CD14-positive monocyte (primary cell): ENCODE data around the gene DNAJC1. TPM values are rescaled to one million over a fixed set of nuclear protein-coding genes. Genes with fewer than 3 reads are reported as not detected.
A peak's percentile ranks its signal among the peaks of the same experiment; 100 is the strongest.

Source experiments
- DNase-seq, 3 donors: peaks; one replicate each; pipeline ENCODE4 v3.0.0-alpha.2; 2011 to 2022
- H2AFZ ChIP-seq: 2 replicates; pipeline ENCODE4 v1.6.0; 2012; ENCODE audit warnings: mild to moderate bottlenecking, low read depth, low read length, inconsistent platforms; ENCODE audit not compliant: insufficient read depth, poor library complexity, severe bottlenecking
- H3K27ac ChIP-seq, 2 donors: 1 replicate in 1 of 2; 2 replicates in 1 of 2; pipeline ENCODE4 v1.5.1; 2012 to 2013; ENCODE audit warnings: low read length in 2 of 2, control low read depth in 1 of 2, inconsistent platforms in 1 of 2, low read depth in 1 of 2, mild to moderate bottlenecking in 1 of 2
- H3K27me3 ChIP-seq, 2 donors: one replicate each; pipeline versions ENCODE4 v1.6.0 to v1.6.1; 2011 to 2013; ENCODE audit warnings: low read length in 2 of 2; ENCODE audit not compliant: control insufficient read depth in 2 of 2, insufficient read depth in 2 of 2
- H3K36me3 ChIP-seq, 2 donors: replicated peaks in 1 of 2; 1 replicate in 1 of 2; 2 replicates in 1 of 2; pipeline versions ENCODE4 v1.5.1 to v1.6.1; 2012 to 2013; ENCODE audit warnings: low read length in 2 of 2, control low read depth in 1 of 2, inconsistent platforms in 1 of 2, mild to moderate bottlenecking in 1 of 2; ENCODE audit not compliant: insufficient read depth in 2 of 2, control insufficient read depth in 1 of 2
- H3K4me1 ChIP-seq, 2 donors: 1 replicate in 1 of 2; 2 replicates in 1 of 2; pipeline versions ENCODE4 v1.5.1 to v1.6.1; 2012 to 2013; ENCODE audit warnings: low read length in 2 of 2, control low read depth in 1 of 2, inconsistent platforms in 1 of 2, mild to moderate bottlenecking in 1 of 2, moderate library complexity in 1 of 2; ENCODE audit not compliant: insufficient read depth in 2 of 2, control insufficient read depth in 1 of 2
- H3K4me2 ChIP-seq: replicated peaks from 2 replicates; pipeline ENCODE3; 2012; ENCODE audit warnings: low read length, moderate library complexity, mild to moderate bottlenecking; ENCODE audit not compliant: poor library complexity, severe bottlenecking; ENCODE audit errors: extremely low read depth
- H3K4me3 ChIP-seq, 3 experiments: fragments of 200-600 bp in 1 of 3; sonication (generic) in 1 of 3; replicated peaks in 1 of 3; 1 replicate in 2 of 3; 2 replicates in 1 of 3; pipeline ENCODE4 v1.5.1; 2011 to 2013; ENCODE audit warnings: low read length in 3 of 3, mild to moderate bottlenecking in 3 of 3, control low read depth in 2 of 3, low read depth in 2 of 3, inconsistent platforms in 1 of 3, moderate library complexity in 1 of 3
- H3K79me2 ChIP-seq: 2 replicates; pipeline ENCODE4 v1.6.0; 2012; ENCODE audit warnings: mild to moderate bottlenecking, control low read depth, inconsistent platforms, low read length, moderate library complexity; ENCODE audit not compliant: insufficient read depth
- H3K9ac ChIP-seq: 2 replicates; pipeline ENCODE4 v1.6.0; 2017; ENCODE audit warnings: low read length, mild to moderate bottlenecking; ENCODE audit not compliant: insufficient read depth, poor library complexity, severe bottlenecking
- H3K9me3 ChIP-seq, 2 donors: replicated peaks in 1 of 2; 1 replicate in 1 of 2; 2 replicates in 1 of 2; pipeline versions ENCODE4 v1.5.1 to v1.6.1; 2012 to 2013; ENCODE audit warnings: low read length in 2 of 2, control low read depth in 1 of 2; ENCODE audit not compliant: control insufficient read depth in 1 of 2, insufficient read depth in 1 of 2
- H4K20me1 ChIP-seq: 2 replicates; pipeline ENCODE4 v1.6.0; 2012; ENCODE audit warnings: mild to moderate bottlenecking, low read length, control low read depth, moderate library complexity; ENCODE audit not compliant: insufficient read depth
- H3K27ac Mint-ChIP-seq, 7 donors: one replicate each; pipeline ENCODE4 v1.8.0; 2020; ENCODE audit warnings: mild to moderate bottlenecking in 7 of 7, mixed read lengths in 7 of 7, moderate library complexity in 6 of 7, inconsistent platforms in 2 of 7
- H3K27me3 Mint-ChIP-seq, 3 donors: one replicate each; pipeline ENCODE4 v1.8.0; 2021 to 2022; ENCODE audit warnings: low read depth in 3 of 3, mild to moderate bottlenecking in 3 of 3, mixed read lengths in 3 of 3, moderate library complexity in 3 of 3, inconsistent platforms in 1 of 3
- H3K36me3 Mint-ChIP-seq, 2 donors: one replicate each; pipeline ENCODE4 v1.8.0; 2020; ENCODE audit warnings: mixed read lengths in 2 of 2, inconsistent platforms in 1 of 2, mild to moderate bottlenecking in 1 of 2
- H3K4me1 Mint-ChIP-seq: one replicate; pipeline ENCODE4 v1.8.0; 2020; ENCODE audit warnings: mild to moderate bottlenecking, mixed read lengths
- H3K4me3 Mint-ChIP-seq, 2 donors: one replicate each; pipeline ENCODE4 v1.8.0; 2020; ENCODE audit warnings: mild to moderate bottlenecking in 2 of 2, mixed read lengths in 2 of 2, moderate library complexity in 1 of 2
- H3K9me3 Mint-ChIP-seq, 7 donors: one replicate each; pipeline ENCODE4 v1.8.0; 2020 to 2022; ENCODE audit warnings: mixed read lengths in 7 of 7, mild to moderate bottlenecking in 6 of 7, moderate library complexity in 6 of 7, inconsistent platforms in 2 of 7
- CTCF ChIP-seq: fragments of 200-600 bp; IDR thresholded peaks from one replicate; pipeline ENCODE4 v1.8.0; 2022; ENCODE audit warnings: antibody characterized with exemption, mild to moderate bottlenecking
- WGBS: methylation state at CpG from one replicate; pipeline ENCODE4 v1.1.5; 2013; ENCODE audit warnings: missing lambda C conversion rate; ENCODE audit not compliant: insufficient coverage; 5-methylcytosine and 5-hydroxymethylcytosine counted together
- intact Hi-C, 2 donors: fragments of 100-400 bp; cut with micrococcal nuclease; formaldehyde crosslinking; loops; one replicate each; pipeline versions ENCODE4 v1.15.0 to v1.15.1; 2023
- polyA plus RNA-seq, 3 donors: library from polyadenylated mRNA; depleted of rRNA in 1 of 3; unstranded in 2 of 3; stranded (reverse) in 1 of 3; fragments of 300-500 nt in 2 of 3; fragments of >200 nt in 1 of 3; fragmentation: Illumina TruSeq in 2 of 3; gene quantifications; 1 replicate in 2 of 3; 2 replicates in 1 of 3; pipeline ENCODE4 v1.2.3, GENCODE V29; 2012 to 2021

Gene DNAJC1
- polyA plus RNA-seq, 3 donors: 11.4 to 12.9 (median 12.5) TPM

- no peak for TF ChIP-seq CTCF
- peaks cover 36% of the 10 kb centered on the region for H3K79me2 ChIP-seq
- Mint-ChIP-seq H3K36me3 (peaks cover 0 to 1% of the 10 kb centered on the region in 2 donors), H3K4me3 (peak overlapping the region; percentile 92 to 99), H3K27ac (peak overlapping the region; percentile 78 to 93 (median 88)), H3K4me1 (peaks cover 31% of the 10 kb centered on the region), H3K27me3 (peaks cover 0 to 1% (median 0%) of the 10 kb centered on the region in 3 donors), H3K9me3 (no peaks in the 10 kb centered on the region)
- intact Hi-C loops: loop anchor here (2.0 to 10.0 kb wide), 8 partner anchors 248 to 983 kb away; partner anchors contain the start of genes BMI1 (in 1 of the 2), COMMD3 (in 1 of the 2) and SPAG6 (in 1 of the 2)
- H3K9me3 ChIP-seq: no peaks in the 10 kb centered on the region
- H3K4me1 ChIP-seq: peaks cover 17 to 24% of the 10 kb centered on the region in 2 donors
- peak overlapping the region; percentile 82 for H3K9ac ChIP-seq
- H4K20me1 ChIP-seq: no peaks in the 10 kb centered on the region
- WGBS: no CpG with 5 or more reads among the region's 2 CpGs
- no peaks in the 10 kb centered on the region for H3K36me3 ChIP-seq
- H3K27ac ChIP-seq: peak overlapping the region; percentile 85 to 87
- H3K4me3 ChIP-seq: peak overlapping the region; percentile 56 to 90 (median 83)
- peak overlapping the region; percentile 82 for H3K4me2 ChIP-seq
- no peaks in the 10 kb centered on the region for H3K27me3 ChIP-seq
- DNase-seq: no peak
- H2AFZ ChIP-seq: peak overlapping the region; percentile 89
These were observed 393 bp upstream of the DNAJC1 start for GRCh38 chr10:22003964-22004281.

- Histone ChIP-seq H3K9me3 (no peaks in the 10 kb centered on the region), H3K36me3 (no peaks in the 10 kb centered on the region), H2AFZ (peak overlapping the region; percentile 89), H3K4me1 (peaks cover 17 to 24% of the 10 kb centered on the region in 2 donors), H3K4me3 (peak overlapping the region; percentile 56 to 90 (median 83)), H3K27ac (peak overlapping the region; percentile 85 to 87), H3K27me3 (no peaks in the 10 kb centered on the region), H4K20me1 (no peaks in the 10 kb centered on the region), H3K9ac (peak overlapping the region; percentile 82), H3K4me2 (peak overlapping the region; percentile 82), H3K79me2 (peaks cover 39% of the 10 kb centered on the region)
- Mint-ChIP-seq H3K36me3 (peaks cover 0 to 1% of the 10 kb centered on the region in 2 donors), H3K27ac (peak overlapping the region; percentile 85 to 94 (median 91)), H3K9me3 (no peaks in the 10 kb centered on the region), H3K4me1 (peaks cover 33% of the 10 kb centered on the region), H3K27me3 (no peaks in the 10 kb centered on the region), H3K4me3 (peak overlapping the region; percentile 92 to 99)
- intact Hi-C loops: loop anchor here (2.0 to 10.0 kb wide), 8 partner anchors 250 to 985 kb away; partner anchors contain the start of genes BMI1 (in 1 of the 2), COMMD3 (in 1 of the 2) and SPAG6 (in 1 of the 2)
- peak in 2 of 3 donors; percentile 30 to 39 for DNase-seq
- TF ChIP-seq CTCF: no peak
- 0% methylated on average over 10 of the region's 21 CpGs for WGBS
These were observed 846 bp downstream of the DNAJC1 start for GRCh38 chr10:22002591-22003176.
